Measurements from ENCODE around the gene SMAD5.

Gene SMAD5

DNA sequence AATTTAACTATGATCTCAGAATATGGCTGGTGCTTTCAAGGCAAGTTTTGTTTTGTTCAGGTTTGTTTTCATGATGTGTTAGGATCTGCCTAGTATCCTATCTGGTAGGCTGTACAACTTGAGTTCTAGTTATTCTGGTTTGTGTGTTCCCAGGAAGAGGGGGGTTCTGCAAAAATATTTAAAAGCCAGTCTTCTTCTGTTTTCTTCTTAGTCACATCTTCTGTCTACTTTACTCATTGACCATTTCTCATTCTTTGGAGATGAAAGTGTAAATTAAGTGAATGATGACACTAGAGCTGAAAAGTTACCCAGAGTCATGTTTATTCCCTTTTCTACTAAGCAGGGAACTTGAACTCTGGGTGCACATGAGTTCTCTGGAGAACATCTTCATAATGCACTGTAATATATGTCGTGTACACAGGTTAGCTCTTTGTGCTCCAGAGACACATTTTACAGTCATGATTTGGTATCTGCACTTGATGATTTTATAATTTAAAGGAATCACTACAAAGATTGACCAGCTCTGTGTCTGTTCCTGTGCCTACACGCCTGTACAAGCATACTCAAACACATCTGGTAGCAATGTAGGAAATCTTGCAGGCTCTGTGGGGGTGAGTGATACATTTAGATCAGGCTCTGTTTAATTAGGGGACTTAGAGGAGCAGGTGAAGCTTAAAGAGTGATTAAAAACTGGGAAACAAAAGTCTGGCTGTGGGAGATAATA lies 5.0 kb downstream of the SMAD5 start:
- Histone ChIP-seq H3K27ac (no peak overlapping the region), H3K9me3 (ENCODE audit: low read depth, low read length) (no peaks in the 10 kb centered on the region), H3K4me3 (no peak overlapping the region), H3K36me3 (ENCODE audit: insufficient read depth, low read length) (no peaks in the 10 kb centered on the region), H3K9ac (ENCODE audit: insufficient read length) (no peak overlapping the region)
- TF ChIP-seq FOXP2 (optimal IDR thresholded peaks at IDR 0.05; ENCODE audit: control extremely low read depth, extremely low read length, insufficient read depth), result no peak
- no peak for TF ChIP-seq POLR2AphosphoS5 (IDR thresholded peaks at IDR 0.05; ENCODE audit: borderline replicate concordance, low read depth, low read length)
- no peak for TF ChIP-seq EZH2 (IDR thresholded peaks at IDR 0.05)
- no peak for DNase-seq (ENCODE audit: low read depth, low spot score)

DNA sequence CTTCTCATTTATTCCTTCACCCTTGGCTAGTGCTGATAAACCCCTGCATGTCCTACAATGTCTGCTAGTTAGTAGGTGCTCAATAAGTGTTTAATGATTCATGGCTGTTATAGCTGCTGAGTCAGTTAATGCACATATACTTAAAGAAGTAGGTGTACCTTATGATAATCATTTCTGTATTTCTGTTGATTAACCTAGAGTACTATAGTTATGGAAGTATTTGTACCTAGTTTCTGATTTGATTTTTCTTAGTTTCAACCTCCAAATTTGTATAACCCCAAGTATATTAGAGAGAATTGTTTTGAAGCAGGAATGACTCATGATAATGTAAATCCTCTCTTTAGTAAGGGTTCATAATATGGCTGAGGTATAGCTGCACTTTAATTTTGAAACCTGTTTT lies 8.9 kb downstream of the SMAD5 start:
- no peak overlapping the region for H3K27ac ChIP-seq
- no peak overlapping the region for H3K9ac ChIP-seq (ENCODE audit: insufficient read length)
- H3K4me3 ChIP-seq, result no peak overlapping the region
- DNase-seq (ENCODE audit: low read depth, low spot score), result no peak
- H3K9me3 ChIP-seq (ENCODE audit: low read depth, low read length), result no peaks in the 10 kb centered on the region
- no peaks in the 10 kb centered on the region for H3K36me3 ChIP-seq (ENCODE audit: insufficient read depth, low read length)
- TF ChIP-seq FOXP2 (optimal IDR thresholded peaks at IDR 0.05; ENCODE audit: control extremely low read depth, extremely low read length, insufficient read depth), result no peak

DNA sequence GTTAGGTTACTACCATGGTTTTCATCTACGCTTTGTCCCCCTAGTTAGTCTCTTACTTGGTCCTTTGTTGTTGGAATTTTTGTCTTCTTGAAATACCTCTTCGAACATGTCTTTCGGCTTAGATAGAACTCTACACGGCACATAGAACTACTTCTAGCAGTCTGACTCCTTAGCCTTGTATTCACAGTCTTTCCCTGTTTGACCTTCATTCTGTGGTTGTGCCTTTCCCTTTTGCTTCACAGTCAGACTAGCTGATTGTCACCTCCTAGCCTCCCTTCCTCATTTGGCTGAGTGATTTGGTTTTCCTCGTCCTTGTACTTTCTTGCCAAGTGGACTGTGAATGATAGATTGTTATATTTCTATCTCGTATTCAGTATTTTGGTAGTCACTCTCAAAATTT lies 10.7 kb downstream of the SMAD5 start:
- Histone ChIP-seq H3K9me3 (ENCODE audit: low read depth, low read length) (no peaks in the 10 kb centered on the region), H3K36me3 (ENCODE audit: insufficient read depth, low read length) (no peaks in the 10 kb centered on the region), H3K9ac (ENCODE audit: insufficient read length) (no peak overlapping the region), H3K4me3 (no peak overlapping the region), H3K27ac (no peak overlapping the region)
- no peak for DNase-seq (ENCODE audit: low read depth, low spot score)
- TF ChIP-seq EZH2 (IDR thresholded peaks at IDR 0.05) (no peak), POLR2AphosphoS5 (IDR thresholded peaks at IDR 0.05; ENCODE audit: borderline replicate concordance, low read depth, low read length) (no peak), FOXP2 (optimal IDR thresholded peaks at IDR 0.05; ENCODE audit: control extremely low read depth, extremely low read length, insufficient read depth) (no peak)

DNA sequence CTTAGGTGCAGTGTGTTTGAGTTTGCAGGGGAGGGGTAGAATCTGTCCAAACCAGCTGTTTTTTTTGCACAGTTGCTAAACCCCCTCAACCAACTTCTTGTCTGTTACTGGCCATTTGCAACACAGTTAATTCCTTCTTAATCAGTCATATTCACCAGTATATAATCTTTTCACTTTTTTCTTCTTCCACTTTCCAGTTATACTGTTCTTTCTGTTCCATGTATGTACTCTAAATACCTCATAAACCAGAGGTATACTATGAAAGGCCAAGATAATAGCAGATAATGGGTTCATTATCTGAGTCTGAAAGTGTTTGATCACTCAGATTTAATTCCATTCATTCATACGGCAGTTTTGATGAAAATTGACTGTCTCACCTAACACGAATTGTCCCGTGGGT lies 11.1 kb downstream of the SMAD5 start:
- TF ChIP-seq POLR2AphosphoS5 (IDR thresholded peaks at IDR 0.05; ENCODE audit: borderline replicate concordance, low read depth, low read length) (no peak), EZH2 (IDR thresholded peaks at IDR 0.05) (no peak), FOXP2 (optimal IDR thresholded peaks at IDR 0.05; ENCODE audit: control extremely low read depth, extremely low read length, insufficient read depth) (no peak)
- Histone ChIP-seq H3K9me3 (ENCODE audit: low read depth, low read length) (no peaks in the 10 kb centered on the region), H3K36me3 (ENCODE audit: insufficient read depth, low read length) (no peaks in the 10 kb centered on the region), H3K9ac (ENCODE audit: insufficient read length) (no peak overlapping the region), H3K27ac (no peak overlapping the region), H3K4me3 (no peak overlapping the region)
- no peak for DNase-seq (ENCODE audit: low read depth, low spot score)

DNA sequence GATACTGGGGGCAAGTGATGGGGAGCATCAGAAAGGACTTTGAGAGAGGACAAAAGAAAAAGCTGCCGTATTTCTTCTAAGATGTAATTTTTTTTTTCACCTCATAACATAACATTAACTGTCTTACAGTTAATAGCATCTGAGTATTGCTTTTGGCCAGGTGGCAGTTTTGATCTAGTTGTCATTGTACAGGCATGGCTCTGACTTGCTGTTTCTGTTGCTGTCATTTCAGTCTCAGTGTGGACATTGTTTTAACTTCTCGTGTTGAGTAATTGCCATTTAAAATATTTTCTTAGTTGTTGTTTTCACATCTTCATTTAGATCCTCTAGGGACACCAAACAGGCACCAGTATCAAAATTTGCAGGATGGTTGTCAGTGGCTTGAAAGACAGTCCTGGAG lies 12.4 kb downstream of the SMAD5 start:
- TF ChIP-seq EZH2 (IDR thresholded peaks at IDR 0.05) (no peak), POLR2AphosphoS5 (IDR thresholded peaks at IDR 0.05; ENCODE audit: borderline replicate concordance, low read depth, low read length) (no peak), FOXP2 (optimal IDR thresholded peaks at IDR 0.05; ENCODE audit: control extremely low read depth, extremely low read length, insufficient read depth) (no peak)
- no peak overlapping the region for H3K4me3 ChIP-seq
- H3K36me3 ChIP-seq (ENCODE audit: insufficient read depth, low read length), result no peaks in the 10 kb centered on the region
- no peak overlapping the region for H3K9ac ChIP-seq (ENCODE audit: insufficient read length)
- H3K27ac ChIP-seq, result no peak overlapping the region
- H3K9me3 ChIP-seq (ENCODE audit: low read depth, low read length), result no peaks in the 10 kb centered on the region
- DNase-seq (ENCODE audit: low read depth, low spot score), result no peak

DNA sequence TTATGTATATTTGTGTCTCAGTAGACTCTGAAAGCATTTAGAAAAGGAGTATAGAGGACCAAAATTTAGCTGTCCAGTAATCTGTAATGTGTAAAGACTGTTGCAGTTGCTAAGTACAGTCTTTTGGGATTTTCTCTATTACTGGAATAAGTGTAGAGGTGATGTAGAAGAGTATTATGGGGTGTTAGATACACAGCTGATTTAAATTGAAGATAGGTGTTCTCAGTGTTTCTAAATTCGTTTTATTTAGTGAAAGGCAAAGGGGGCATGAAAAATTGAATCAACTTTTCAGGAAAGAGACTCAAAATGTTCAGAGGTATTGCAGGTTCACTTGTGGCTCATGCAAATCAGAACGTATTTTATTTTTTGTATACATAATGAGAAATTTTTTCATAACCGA lies 13.6 kb downstream of the SMAD5 start:
- DNase-seq (ENCODE audit: low read depth, low spot score), result no peak
- no peak for TF ChIP-seq POLR2AphosphoS5 (IDR thresholded peaks at IDR 0.05; ENCODE audit: borderline replicate concordance, low read depth, low read length)
- TF ChIP-seq FOXP2 (optimal IDR thresholded peaks at IDR 0.05; ENCODE audit: control extremely low read depth, extremely low read length, insufficient read depth), result no peak
- Histone ChIP-seq H3K9ac (ENCODE audit: insufficient read length) (no peak overlapping the region), H3K27ac (no peak overlapping the region), H3K36me3 (ENCODE audit: insufficient read depth, low read length) (no peaks in the 10 kb centered on the region), H3K9me3 (ENCODE audit: low read depth, low read length) (no peaks in the 10 kb centered on the region), H3K4me3 (no peak overlapping the region)

DNA sequence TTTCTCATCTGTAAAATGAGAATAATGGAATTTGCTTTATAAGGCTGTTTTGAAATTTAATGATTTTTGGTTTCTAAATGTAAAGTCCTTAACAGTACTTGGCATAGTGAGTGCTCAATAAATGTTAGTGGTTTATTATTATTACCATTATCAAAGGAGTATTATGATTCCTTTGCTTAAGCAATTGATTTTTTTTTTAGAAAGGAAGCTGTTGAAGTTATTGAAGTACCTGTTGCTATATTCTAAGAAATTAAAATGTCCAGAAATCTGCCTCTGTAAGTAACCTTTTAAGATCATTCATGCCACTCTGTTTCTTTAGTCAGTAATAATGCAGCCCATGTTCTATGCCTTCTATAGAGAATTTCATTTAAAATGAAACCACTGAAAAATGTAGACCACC lies 15.0 kb downstream of the SMAD5 start:
- no peak for DNase-seq (ENCODE audit: low read depth, low spot score)
- no peak for TF ChIP-seq EZH2 (IDR thresholded peaks at IDR 0.05)
- no peak for TF ChIP-seq POLR2AphosphoS5 (IDR thresholded peaks at IDR 0.05; ENCODE audit: borderline replicate concordance, low read depth, low read length)
- TF ChIP-seq FOXP2 (optimal IDR thresholded peaks at IDR 0.05; ENCODE audit: control extremely low read depth, extremely low read length, insufficient read depth), result no peak
- Histone ChIP-seq H3K4me3 (no peak overlapping the region), H3K27ac (no peak overlapping the region), H3K9ac (ENCODE audit: insufficient read length) (no peak overlapping the region), H3K9me3 (ENCODE audit: low read depth, low read length) (no peaks in the 10 kb centered on the region), H3K36me3 (ENCODE audit: insufficient read depth, low read length) (0 out of 2 replicates have a peak, but pooled peaks cover 4% of the 10 kb centered on the region)

DNA sequence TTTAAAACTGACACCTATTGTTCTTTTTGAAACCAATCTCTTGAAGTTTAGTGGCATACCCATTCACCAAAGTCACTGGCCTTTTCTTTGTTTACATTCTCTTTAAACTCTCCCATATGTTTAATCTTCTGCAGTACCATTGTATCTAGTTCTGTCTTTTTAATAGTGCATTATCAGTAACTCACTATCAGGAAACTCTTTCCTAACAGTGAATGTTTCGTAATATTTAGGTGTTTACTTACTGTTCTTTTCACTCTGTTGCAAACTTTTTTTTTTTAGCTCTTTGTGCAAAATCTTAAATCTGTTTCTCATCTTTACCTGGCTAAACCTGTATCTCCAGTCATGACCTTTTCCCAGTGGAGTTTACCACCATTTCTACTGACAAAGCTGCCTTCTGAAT lies 17.2 kb downstream of the SMAD5 start:
- no peak for DNase-seq (ENCODE audit: low read depth, low spot score)
- TF ChIP-seq FOXP2 (optimal IDR thresholded peaks at IDR 0.05; ENCODE audit: control extremely low read depth, extremely low read length, insufficient read depth), result no peak
- no peak for TF ChIP-seq POLR2AphosphoS5 (IDR thresholded peaks at IDR 0.05; ENCODE audit: borderline replicate concordance, low read depth, low read length)
- H3K9me3 ChIP-seq (ENCODE audit: low read depth, low read length), result no peaks in the 10 kb centered on the region
- no peak overlapping the region for H3K4me3 ChIP-seq
- no peak overlapping the region for H3K27ac ChIP-seq
- H3K9ac ChIP-seq (ENCODE audit: insufficient read length), result no peak overlapping the region
- H3K36me3 ChIP-seq (ENCODE audit: insufficient read depth, low read length), result peaks cover 18% of the 10 kb centered on the region

DNA sequence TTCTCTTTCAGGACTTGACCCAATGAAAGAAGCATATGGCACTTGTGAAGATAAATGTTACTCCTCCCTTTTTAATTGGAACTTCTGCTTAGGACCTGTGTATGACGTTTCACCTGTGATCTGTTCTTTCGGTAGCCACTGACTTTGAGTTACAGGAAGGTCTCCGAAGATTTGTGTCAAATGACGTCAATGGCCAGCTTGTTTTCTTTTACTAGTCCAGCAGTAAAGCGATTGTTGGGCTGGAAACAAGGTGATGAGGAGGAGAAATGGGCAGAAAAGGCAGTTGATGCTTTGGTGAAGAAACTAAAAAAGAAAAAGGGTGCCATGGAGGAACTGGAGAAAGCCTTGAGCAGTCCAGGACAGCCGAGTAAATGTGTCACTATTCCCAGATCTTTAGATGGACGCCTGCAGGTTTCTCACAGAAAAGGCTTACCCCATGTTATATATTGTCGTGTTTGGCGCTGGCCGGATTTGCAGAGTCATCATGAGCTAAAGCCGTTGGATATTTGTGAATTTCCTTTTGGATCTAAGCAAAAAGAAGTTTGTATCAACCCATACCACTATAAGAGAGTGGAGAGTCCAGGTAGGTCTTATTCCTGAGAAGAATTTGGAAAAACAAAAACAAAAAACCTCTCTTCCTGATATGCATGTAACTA lies 21.1 kb downstream of the SMAD5 start:
- Histone ChIP-seq H3K36me3 (ENCODE audit: insufficient read depth, low read length) (peaks cover 47% of the 10 kb centered on the region), H3K9me3 (ENCODE audit: low read depth, low read length) (no peaks in the 10 kb centered on the region), H3K4me3 (no peak overlapping the region), H3K27ac (no peak overlapping the region), H3K9ac (ENCODE audit: insufficient read length) (no peak overlapping the region)
- no peak for TF ChIP-seq EZH2 (IDR thresholded peaks at IDR 0.05)
- no peak for TF ChIP-seq POLR2AphosphoS5 (IDR thresholded peaks at IDR 0.05; ENCODE audit: borderline replicate concordance, low read depth, low read length)
- TF ChIP-seq FOXP2 (optimal IDR thresholded peaks at IDR 0.05; ENCODE audit: control extremely low read depth, extremely low read length, insufficient read depth), result no peak
- no peak for DNase-seq (ENCODE audit: low read depth, low spot score)
